ENCODE data around the gene DOCK10. TPM values are rescaled to one million over a fixed set of nuclear protein-coding genes. Genes with fewer than 3 reads are reported as not detected.

DOCK10 gene
- total RNA-seq, 1 experiment from 2014 or later: 5.8 TPM

- H3K4me1 ChIP-seq (ENCODE audit: control insufficient read depth, insufficient read depth, low read length): no peaks in the 10 kb centered on the region
- H3K27me3 ChIP-seq (ENCODE audit: control insufficient read depth, insufficient read depth, low read length): no peaks in the 10 kb centered on the region
- no peak overlapping the region for H3K4me3 ChIP-seq (ENCODE audit: low read depth in 2 of 2, low read length in 2 of 2)
- ChIA-PET POLR2A (no interaction called here), CTCF (no interaction called here)
- BruUV-seq (replicated peaks): no TSS peak
- intact Hi-C loops (cut with micrococcal nuclease; ENCODE audit: unreplicated experiment): no loop called here
- TF ChIP-seq TCF7L2 (IDR thresholded peaks at IDR 0.05; ENCODE audit: low read depth, low read length) (no peak), REST (IDR thresholded peaks at IDR 0.05; ENCODE audit: insufficient read depth in 1 of 2, low read depth in 2 of 2, low read length in 1 of 2) (no peak), SIN3A (IDR thresholded peaks at IDR 0.05; ENCODE audit: borderline replicate concordance, insufficient read depth, low read depth, low read length) (no peak), CTCF (IDR thresholded peaks at IDR 0.05) (no peak), POLR2AphosphoS5 (IDR thresholded peaks at IDR 0.05; ENCODE audit: low read depth, low read length) (no peak)
- no peak overlapping the region for H3K27ac ChIP-seq (ENCODE audit: low read length)
- H3K36me3 ChIP-seq (ENCODE audit: control insufficient read depth, insufficient read depth, low read length): no peaks in the 10 kb centered on the region
- in situ Hi-C loops (cut with HindIII; ENCODE audit: low pct_unique_long_range_greater_than_20kb, low sequenced_read_pairs): no loop called here
- ATAC-seq (no peak), DNase-seq (ENCODE audit: low read depth, low spot score) (no peak)
- no peaks in the 10 kb centered on the region for H3K9me3 ChIP-seq (ENCODE audit: control insufficient read depth, insufficient read depth, low read depth, low read length)
Observed at GRCh38 chr2:224837558-224837957, 204.7 kb downstream of the DOCK10 start.

GRCh38 chr2:224837066-224837465, 205.2 kb downstream of the DOCK10 start:
- no peak overlapping the region for H3K27ac ChIP-seq (ENCODE audit: low read length)
- POLR2A ChIA-PET: no interaction called here
- no peak for DNase-seq (ENCODE audit: low read depth, low spot score)
- no peaks in the 10 kb centered on the region for H3K36me3 ChIP-seq (ENCODE audit: control insufficient read depth, insufficient read depth, low read length)
- ATAC-seq: no peak
- H3K9me3 ChIP-seq (ENCODE audit: control insufficient read depth, insufficient read depth, low read depth, low read length): no peaks in the 10 kb centered on the region
- no peaks in the 10 kb centered on the region for H3K4me1 ChIP-seq (ENCODE audit: control insufficient read depth, insufficient read depth, low read length)
- H3K4me3 ChIP-seq (ENCODE audit: low read depth in 2 of 2, low read length in 2 of 2): no peak overlapping the region
- no peaks in the 10 kb centered on the region for H3K27me3 ChIP-seq (ENCODE audit: control insufficient read depth, insufficient read depth, low read length)
- in situ Hi-C loops (cut with HindIII; ENCODE audit: low pct_unique_long_range_greater_than_20kb, low sequenced_read_pairs): no loop called here
- TF ChIP-seq CTCF (IDR thresholded peaks at IDR 0.05) (no peak), SIN3A (IDR thresholded peaks at IDR 0.05; ENCODE audit: borderline replicate concordance, insufficient read depth, low read depth, low read length) (no peak), REST (IDR thresholded peaks at IDR 0.05; ENCODE audit: insufficient read depth in 1 of 2, low read depth in 2 of 2, low read length in 1 of 2) (no peak), TCF7L2 (IDR thresholded peaks at IDR 0.05; ENCODE audit: low read depth, low read length) (no peak), POLR2AphosphoS5 (IDR thresholded peaks at IDR 0.05; ENCODE audit: low read depth, low read length) (no peak)
- CTCF ChIA-PET: no interaction called here
- no TSS peak for BruUV-seq (replicated peaks)
- intact Hi-C loops (cut with micrococcal nuclease; ENCODE audit: unreplicated experiment): no loop called here

Data from Panc1 (cell line).